Sigmoid colon (tissue), 7 donors: ENCODE measurements around the gene SLC7A7. TPM values are rescaled to one million over a fixed set of nuclear protein-coding genes. Genes with fewer than 3 reads are reported as not detected.

Source experiments
- DNase-seq: peaks from one replicate; pipeline ENCODE4 v3.0.0-alpha.2; 2019
- H3K27ac ChIP-seq, 4 donors: fragments of 200-600 bp; sonication (generic); one replicate each; pipeline ENCODE4 v1.5.1; 2016 to 2019; ENCODE audit warnings: mild to moderate bottlenecking in 1 of 4
- H3K27me3 ChIP-seq, 3 donors: fragments of 200-600 bp; sonication (generic); one replicate each; pipeline ENCODE4 v1.5.1; 2019; ENCODE audit warnings: mild to moderate bottlenecking in 1 of 3
- H3K36me3 ChIP-seq, 4 donors: fragments of 200-600 bp; sonication (generic); one replicate each; pipeline ENCODE4 v1.5.1; 2016 to 2019
- H3K4me1 ChIP-seq, 4 donors: fragments of 200-600 bp; sonication (generic); one replicate each; pipeline ENCODE4 v1.5.1; 2017 to 2019
- H3K4me3 ChIP-seq, 4 donors: fragments of 200-600 bp; sonication (generic); one replicate each; pipeline ENCODE4 v1.5.1; 2017 to 2019; ENCODE audit warnings: mild to moderate bottlenecking in 2 of 4, moderate library complexity in 1 of 4
- H3K9me3 ChIP-seq, 4 donors: fragments of 200-600 bp in 3 of 4; sonication (generic) in 3 of 4; one replicate each; pipeline versions ENCODE4 v1.5.1 to v1.6.1; 2013 to 2019
- CTCF ChIP-seq, 4 experiments: fragments of 450-650 bp in 3 of 4; fragments of 200-600 bp in 1 of 4; IDR thresholded peaks; one replicate each; pipeline ENCODE4 v1.5.1; 2016 to 2019; ENCODE audit warnings: antibody characterized with exemption in 4 of 4, mild to moderate bottlenecking in 3 of 4, moderate library complexity in 2 of 4
- EP300 ChIP-seq, 4 donors: sonication (generic); formaldehyde crosslinking; IDR thresholded peaks; one replicate each; pipeline ENCODE4 v1.6.1; 2017; ENCODE audit warnings: antibody characterized with exemption in 4 of 4
- POLR2A ChIP-seq, 2 donors: fragments of 450-650 bp; IDR thresholded peaks; one replicate each; pipeline ENCODE4 v1.6.1; 2016; ENCODE audit warnings: antibody characterized with exemption in 2 of 2, mild to moderate bottlenecking in 2 of 2, moderate library complexity in 2 of 2
- POLR2AphosphoS5 ChIP-seq, 4 donors: sonication (generic); formaldehyde crosslinking; IDR thresholded peaks; one replicate each; pipeline ENCODE4 v1.6.1; 2017; ENCODE audit warnings: antibody characterized with exemption in 4 of 4
- WGBS, 2 donors: extraction: QIAGEN DNeasy Blood & Tissue Kit; methylation state at CpG; one replicate each; pipeline ENCODE4 v1.1.7; 2013; 5-methylcytosine and 5-hydroxymethylcytosine counted together
- intact Hi-C: fragments of 100-400 bp; cut with DNase I; formaldehyde crosslinking; loops from one replicate; pipeline ENCODE4 v1.15.1; 2023
- polyA plus RNA-seq, 3 donors: library from polyadenylated mRNA; stranded (reverse); fragments of 200-250 nt; gene quantifications; one replicate each; pipeline ENCODE4 v1.2.3, GENCODE V29; 2013
- total RNA-seq, 4 donors: library from RNA; depleted of rRNA; stranded (reverse); fragments of >200 nt; gene quantifications; one replicate each; pipeline ENCODE4 v1.1.0, GENCODE V29; 2016
- donor health status: healthy with polysubstance abuse.
- donor health status: Bipolar disorder and iron deficiency.
- donor health status: healthy.

Gene SLC7A7
- total and polyA plus RNA-seq, 7 donors = 15.6 to 23.5 (median 16.4) TPM

DNA sequence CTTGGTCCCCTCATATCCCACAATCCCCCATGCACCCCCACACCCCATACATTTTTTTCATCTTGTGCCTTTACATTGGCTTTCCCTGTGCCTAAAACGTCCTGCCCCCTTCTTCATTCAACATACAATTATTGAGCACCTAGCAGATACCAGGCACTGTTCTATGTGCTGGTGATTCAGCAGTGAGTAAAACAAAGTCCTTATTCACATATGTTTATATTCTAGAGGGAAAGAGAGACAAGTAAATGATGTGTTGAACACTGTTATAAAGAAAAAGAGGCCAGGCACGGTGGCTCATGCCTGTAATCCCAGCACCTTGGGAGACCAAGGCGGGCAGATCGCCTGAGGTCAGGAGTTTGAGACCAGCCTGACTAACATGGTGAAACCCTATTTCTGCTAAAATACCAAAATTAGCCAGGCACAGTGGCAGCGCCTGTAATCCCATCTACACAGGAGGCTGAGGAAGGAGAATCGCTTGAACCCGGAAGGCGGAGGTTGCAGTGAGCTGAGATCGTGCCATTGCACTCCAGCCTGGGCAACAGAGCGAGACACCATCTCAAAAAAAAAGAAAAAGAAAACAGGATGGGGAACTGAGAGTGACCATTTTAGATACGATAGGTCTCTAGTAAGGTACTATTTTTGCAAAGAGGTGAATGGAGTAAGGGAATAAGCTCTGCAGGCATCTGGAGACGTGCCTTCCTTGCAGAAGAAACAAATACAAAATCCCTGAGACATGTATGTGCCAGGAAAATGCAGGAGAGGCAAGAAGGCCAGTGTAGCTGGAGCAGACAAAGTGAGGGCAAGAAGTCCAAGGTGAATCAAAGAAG, 12.2 kb downstream of the SLC7A7 start:
- H3K4me1 ChIP-seq = no peaks in the 10 kb centered on the region
- no peak for TF ChIP-seq POLR2A (IDR thresholded peaks at IDR 0.05)
- TF ChIP-seq EP300 (IDR thresholded peaks at IDR 0.05) = no peak
- TF ChIP-seq CTCF (IDR thresholded peaks at IDR 0.05) = no peak
- TF ChIP-seq POLR2AphosphoS5 (IDR thresholded peaks at IDR 0.05) = no peak
- intact Hi-C loops = no loop called here
- H3K27me3 ChIP-seq = no peaks in the 10 kb centered on the region
- 79 to 86% methylated on average over 12 of the region's 12 CpGs for WGBS, 2 donors
- H3K9me3 ChIP-seq = no peaks in the 10 kb centered on the region
- DNase-seq = no peak
- H3K36me3 ChIP-seq = no peaks in the 10 kb centered on the region
- no peak overlapping the region for H3K27ac ChIP-seq
- H3K4me3 ChIP-seq = no peak overlapping the region

DNA sequence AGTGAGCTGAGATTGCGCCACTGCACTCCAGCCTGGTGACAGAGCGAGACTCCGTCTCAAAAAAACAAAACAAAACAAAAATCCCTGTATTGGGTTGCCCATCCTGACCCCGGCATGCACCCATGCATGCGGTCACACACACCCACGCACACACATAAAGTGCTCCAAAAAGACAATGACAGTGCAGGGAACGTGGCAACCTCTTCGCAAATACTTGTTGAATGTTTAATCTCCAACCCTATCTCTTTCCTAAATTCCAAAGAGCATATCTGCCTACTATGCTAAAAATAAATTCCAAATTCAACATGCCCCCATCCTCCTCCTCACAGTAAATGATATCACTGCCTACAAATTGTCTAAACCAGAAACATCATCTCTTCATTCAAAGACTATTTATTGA, 13.5 kb downstream of the SLC7A7 start:
- H3K4me3 ChIP-seq = no peak overlapping the region
- no peaks in the 10 kb centered on the region for H3K9me3 ChIP-seq
- no peak overlapping the region for H3K27ac ChIP-seq
- H3K36me3 ChIP-seq = no peaks in the 10 kb centered on the region
- no peak for TF ChIP-seq CTCF (IDR thresholded peaks at IDR 0.05)
- no peak for TF ChIP-seq EP300 (IDR thresholded peaks at IDR 0.05)
- no peak for TF ChIP-seq POLR2A (IDR thresholded peaks at IDR 0.05)
- no peak for TF ChIP-seq POLR2AphosphoS5 (IDR thresholded peaks at IDR 0.05)
- 84 to 88% methylated on average over 8 of the region's 8 CpGs for WGBS, 2 donors
- H3K27me3 ChIP-seq = no peaks in the 10 kb centered on the region
- H3K4me1 ChIP-seq = no peaks in the 10 kb centered on the region
- no peak for DNase-seq
- intact Hi-C loops = no loop called here

DNA sequence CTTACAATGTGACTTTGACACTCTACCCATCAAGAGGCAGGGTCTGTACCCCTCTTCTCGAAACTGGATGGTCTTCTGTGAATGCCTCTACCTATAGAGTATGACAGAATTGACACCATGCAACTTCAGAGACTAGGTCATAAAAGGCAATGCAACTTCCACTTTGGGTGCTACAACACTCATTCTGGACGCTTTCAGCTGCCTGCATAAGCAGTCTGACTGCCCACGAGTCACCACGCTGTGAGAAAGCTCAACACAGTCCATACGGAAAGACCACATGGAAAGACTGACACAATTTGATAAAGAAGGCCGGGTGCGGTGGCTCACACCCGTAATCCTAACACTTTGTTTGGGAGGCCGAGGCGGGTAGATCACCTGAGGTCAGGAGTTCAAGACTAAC, 14.9 kb downstream of the SLC7A7 start:
- H3K36me3 ChIP-seq = no peaks in the 10 kb centered on the region
- H3K27me3 ChIP-seq = no peaks in the 10 kb centered on the region
- DNase-seq = no peak
- intact Hi-C loops = no loop called here
- whole genome bisulfite sequencing, 2 donors = 80 to 92% methylated on average over 10 of the region's 10 CpGs
- TF ChIP-seq POLR2A (IDR thresholded peaks at IDR 0.05) (no peak), POLR2AphosphoS5 (IDR thresholded peaks at IDR 0.05) (no peak), EP300 (IDR thresholded peaks at IDR 0.05) (no peak), CTCF (IDR thresholded peaks at IDR 0.05) (no peak)
- H3K9me3 ChIP-seq = no peaks in the 10 kb centered on the region
- H3K4me3 ChIP-seq = no peak overlapping the region
- H3K27ac ChIP-seq = no peak overlapping the region
- H3K4me1 ChIP-seq = no peaks in the 10 kb centered on the region

GRCh38 chr14:22798528-22798927, 16.7 kb downstream of the SLC7A7 start:
- no peaks in the 10 kb centered on the region for H3K4me1 ChIP-seq
- intact Hi-C loops = no loop called here
- DNase-seq = no peak
- no peak overlapping the region for H3K27ac ChIP-seq
- no peak for TF ChIP-seq EP300 (IDR thresholded peaks at IDR 0.05)
- TF ChIP-seq POLR2A (IDR thresholded peaks at IDR 0.05) = no peak
- TF ChIP-seq CTCF (IDR thresholded peaks at IDR 0.05) = no peak
- TF ChIP-seq POLR2AphosphoS5 (IDR thresholded peaks at IDR 0.05) = no peak
- H3K36me3 ChIP-seq = no peaks in the 10 kb centered on the region
- no peaks in the 10 kb centered on the region for H3K9me3 ChIP-seq
- no peaks in the 10 kb centered on the region for H3K27me3 ChIP-seq
- H3K4me3 ChIP-seq = no peak overlapping the region
- WGBS, 2 donors = 57 to 68% methylated on average over 2 of the region's 2 CpGs
